OCI-LY7 (cell line): Measurements from ENCODE around the gene PABPC1L. TPM values are rescaled to one million over a fixed set of nuclear protein-coding genes. Genes with fewer than 3 reads are reported as not detected.

Source experiments
- BruUV-seq: library from RNA; stranded (reverse); fragments of 400-500 nt; replicated peaks from 2 replicates; lab custom pipeline; 2021; lab: Mats Ljungman, UMichigan
- CTCF ChIA-PET: fragments of 300-600 bp; sonication (Branson Sonifier 250); formaldehyde crosslinking; loops from one replicate; lab custom pipeline; 2022; ENCODE audit warnings: antibody characterized with exemption; ENCODE audit not compliant: unreplicated experiment; lab: Charles Lee
- POLR2A ChIA-PET: fragments of 300-600 bp; sonication (Branson Sonifier 250); formaldehyde crosslinking; loops from one replicate; lab custom pipeline; 2022; ENCODE audit warnings: antibody characterized with exemption; lab: Charles Lee
- DNase-seq: peaks from one replicate; pipeline ENCODE4 v3.0.0-alpha.2; 2015; ENCODE audit warnings: low spot score
- H2AFZ ChIP-seq: fragments of 200-600 bp; sonication (generic), shearing (Covaris generic); 2 replicates; pipeline ENCODE4 v1.6.1; 2014; ENCODE audit warnings: mild to moderate bottlenecking, antibody characterized with exemption, low read length, moderate library complexity
- H3K27ac ChIP-seq: fragments of 200-600 bp; sonication (generic); 2 replicates; pipeline ENCODE4 v1.5.1; 2014; ENCODE audit warnings: mixed run types, low read depth, mild to moderate bottlenecking, moderate library complexity, low read length, inconsistent platforms; ENCODE audit not compliant: poor library complexity, severe bottlenecking
- H3K36me3 ChIP-seq: fragments of 200-600 bp; sonication (generic); 2 replicates; pipeline ENCODE4 v1.6.1; 2014; ENCODE audit warnings: mild to moderate bottlenecking, antibody characterized with exemption, low read length, moderate library complexity, mixed read lengths; ENCODE audit not compliant: insufficient read depth
- H3K4me1 ChIP-seq: fragments of 200-600 bp; sonication (generic); 2 replicates; pipeline ENCODE4 v1.5.1; 2014; ENCODE audit warnings: mild to moderate bottlenecking, low read length; ENCODE audit not compliant: insufficient read depth, poor library complexity, severe bottlenecking
- H3K4me2 ChIP-seq: fragments of 200-600 bp; sonication (generic); 2 replicates; pipeline ENCODE4 v1.6.1; 2014; ENCODE audit warnings: mild to moderate bottlenecking, low read length
- H3K4me3 ChIP-seq: fragments of 200-600 bp; sonication (generic); 2 replicates; pipeline ENCODE4 v1.5.1; 2014; ENCODE audit warnings: mild to moderate bottlenecking, low read depth, low read length; ENCODE audit not compliant: poor library complexity, severe bottlenecking
- H3K79me2 ChIP-seq: fragments of 200-600 bp; sonication (generic); 2 replicates; pipeline ENCODE4 v1.6.1; 2016; ENCODE audit warnings: low read depth, mild to moderate bottlenecking, low read length, moderate library complexity, mixed read lengths; ENCODE audit not compliant: insufficient read depth
- H3K9me2 ChIP-seq: fragments of 200-600 bp; sonication (generic); 2 replicates; pipeline ENCODE4 v1.6.1; 2016; ENCODE audit warnings: mild to moderate bottlenecking, low read length, mixed read lengths; ENCODE audit not compliant: insufficient read depth
- H3K9me3 ChIP-seq: fragments of 200-600 bp; sonication (generic); 2 replicates; pipeline ENCODE4 v1.6.1; 2014; ENCODE audit warnings: mild to moderate bottlenecking, mixed run types, low read length, mixed read lengths
- H4K20me1 ChIP-seq: fragments of 200-600 bp; sonication (generic); 2 replicates; pipeline ENCODE4 v1.6.1; 2014; ENCODE audit warnings: mild to moderate bottlenecking, antibody characterized with exemption, low read length, moderate library complexity, mixed read lengths; ENCODE audit not compliant: insufficient read depth
- CTCF ChIP-seq: fragments of 200-600 bp; sonication (generic); conservative IDR thresholded peaks from 2 replicates; pipeline ENCODE4 v1.5.1; 2014; ENCODE audit warnings: mild to moderate bottlenecking, antibody characterized with exemption, low read length, moderate library complexity, mixed read lengths
- EZH2phosphoT487 ChIP-seq: fragments of 200-600 bp; sonication (generic); IDR thresholded peaks from 2 replicates; pipeline ENCODE4 v1.6.1; 2018; ENCODE audit warnings: low read depth, borderline replicate concordance, mild to moderate bottlenecking, mixed run types, antibody characterized with exemption, low read length, moderate library complexity, mixed read lengths
- intact Hi-C: fragments of 100-400 bp; cut with micrococcal nuclease; formaldehyde crosslinking; loops from one replicate; pipeline ENCODE4 v1.10.0; 2022; ENCODE audit not compliant: unreplicated experiment
- total RNA-seq, 2 experiments: library from RNA; depleted of rRNA in 1 of 2; stranded (reverse); fragments of >200 nt in 1 of 2; shearing (Covaris generic) in 1 of 2; gene quantifications; 2 replicates each; pipeline ENCODE4 v1.2.3, GENCODE V29; 2014 to 2022

PABPC1L gene
- total RNA-seq, 2 experiments from 2014 or later: 58.7 to 171 TPM

GRCh38 chr20:44911264-44911921 lies 1.5 kb downstream of the PABPC1L start:
- Histone ChIP-seq H2AFZ (peak overlapping the region; percentile 66), H3K4me2 (peak overlapping the region; percentile 74), H3K27ac (peak overlapping the region; percentile 26), H3K79me2 (no peaks in the 10 kb centered on the region; the same call in 1 of the 2 replicates), H3K9me3 (no peaks in the 10 kb centered on the region), H3K4me3 (peak overlapping the region; percentile 74), H3K4me1 (peaks cover 25% of the 10 kb centered on the region), H3K9me2 (no peaks in the 10 kb centered on the region), H4K20me1 (peaks cover 8% of the 10 kb centered on the region; the same call in 1 of the 2 replicates), H3K36me3 (peaks cover 73% of the 10 kb centered on the region)
- intact Hi-C loops: loop anchor here (2.0 to 5.0 kb wide), 3 partner anchors 25 to 186 kb away; partner anchors contain the start of gene STK4
- peak; percentile 79 for DNase-seq
- no TSS peak for BruUV-seq
- ChIA-PET CTCF (interaction anchor here (1.2 kb wide), 1 partner anchor 18 kb away, joined by 3 read pairs; no protein-coding TSS in a partner anchor), POLR2A (interaction anchor here (1.0 kb wide), 1 partner anchor 269 kb away, joined by 3 read pairs; no protein-coding TSS in a partner anchor)
- TF ChIP-seq CTCF (peak; percentile 82), EZH2phosphoT487 (no peak)

GRCh38 chr20:44912189-44912588 lies 2.3 kb downstream of the PABPC1L start:
- Histone ChIP-seq H3K9me2 (no peaks in the 10 kb centered on the region), H3K9me3 (no peaks in the 10 kb centered on the region), H4K20me1 (peaks cover 8% of the 10 kb centered on the region; the same call in 1 of the 2 replicates), H3K36me3 (peaks cover 73% of the 10 kb centered on the region), H3K4me1 (peaks cover 25% of the 10 kb centered on the region), H3K79me2 (no peaks in the 10 kb centered on the region; the same call in 1 of the 2 replicates), H3K4me2 (no peak overlapping the region), H3K27ac (no peak overlapping the region), H3K4me3 (no peak overlapping the region), H2AFZ (no peak overlapping the region)
- no TSS peak for BruUV-seq
- ChIA-PET CTCF (no interaction called here), POLR2A (no interaction called here)
- intact Hi-C loops: loop anchor here (5.0 kb wide), 1 partner anchor 185 kb away; no protein-coding TSS in a partner anchor
- DNase-seq: no peak
- TF ChIP-seq EZH2phosphoT487 (no peak), CTCF (no peak)

- ChIA-PET CTCF (no interaction called here), POLR2A (interaction anchor here (0.6 to 1.5 kb wide), 3 partner anchors 10 to 191 kb away, joined by 3 read pairs; no protein-coding TSS in a partner anchor)
- Histone ChIP-seq H3K36me3 (peaks cover 58% of the 10 kb centered on the region), H3K4me1 (peaks cover 14% of the 10 kb centered on the region), H3K4me2 (no peak overlapping the region), H3K27ac (no peak overlapping the region), H3K4me3 (no peak overlapping the region), H4K20me1 (no peaks in the 10 kb centered on the region), H3K9me3 (no peaks in the 10 kb centered on the region), H3K79me2 (no peaks in the 10 kb centered on the region; the same call in 1 of the 2 replicates), H2AFZ (no peak overlapping the region), H3K9me2 (no peaks in the 10 kb centered on the region)
- intact Hi-C loops: loop anchor here (5.0 kb wide), 1 partner anchor 182 kb away; no protein-coding TSS in a partner anchor
- TF ChIP-seq CTCF: no peak
- no peak for TF ChIP-seq EZH2phosphoT487
- BruUV-seq: no TSS peak
- no peak for DNase-seq
These were observed 5.1 kb downstream of the PABPC1L start for GRCh38 chr20:44914924-44915323.
